GM23338 (cell line): ENCODE results near the gene PTPRC. TPM values are rescaled to one million over a fixed set of nuclear protein-coding genes. Genes with fewer than 3 reads are reported as not detected.

Experiments
- ATAC-seq: fragments of 200-7000 bp; cut with Tn5 transposase; 3 replicates; pipeline ENCODE4 v1.9.1; 2020
- DNase-seq: peaks from one replicate; pipeline ENCODE4 v3.0.0-alpha.2; 2015; ENCODE audit warnings: low spot score
- H2AFZ ChIP-seq: fragments of 200-600 bp; sonication (generic); 2 replicates; pipeline ENCODE4 v1.8.0; 2016; ENCODE audit warnings: antibody characterized with exemption, mild to moderate bottlenecking, moderate library complexity
- H3F3A ChIP-seq: fragments of 200-600 bp; sonication (generic); replicated peaks from 2 replicates; pipeline ENCODE4 v1.8.0; 2017; ENCODE audit warnings: antibody characterized with exemption, mixed run types, low read depth
- H3K27ac ChIP-seq: fragments of 200-600 bp; sonication (generic); 2 replicates; pipeline ENCODE4 v1.6.1; 2016; ENCODE audit warnings: low read depth
- H3K27me3 ChIP-seq: fragments of 200-600 bp; sonication (generic); 2 replicates; pipeline ENCODE4 v1.8.0; 2016; ENCODE audit warnings: mild to moderate bottlenecking, mixed run types, moderate library complexity; ENCODE audit not compliant: insufficient read depth
- H3K36me3 ChIP-seq: fragments of 200-600 bp; sonication (generic); 2 replicates; pipeline ENCODE4 v1.8.0; 2016; ENCODE audit warnings: mild to moderate bottlenecking; ENCODE audit not compliant: insufficient read depth
- H3K4me1 ChIP-seq: fragments of 200-600 bp; sonication (generic); 2 replicates; pipeline ENCODE4 v1.8.0; 2016; ENCODE audit warnings: mild to moderate bottlenecking, moderate library complexity; ENCODE audit not compliant: insufficient read depth
- H3K4me2 ChIP-seq: fragments of 200-600 bp; sonication (generic); 2 replicates; pipeline ENCODE4 v1.7.1; 2017; ENCODE audit warnings: mixed run types
- H3K4me3 ChIP-seq: fragments of 200-600 bp; sonication (generic); 2 replicates; pipeline ENCODE4 v1.6.1; 2016; ENCODE audit warnings: mixed run types
- H3K79me2 ChIP-seq: fragments of 200-600 bp; sonication (generic); replicated peaks from 2 replicates; pipeline ENCODE4 v1.8.0; 2017; ENCODE audit warnings: mild to moderate bottlenecking; ENCODE audit not compliant: insufficient read depth
- H3K9me2 ChIP-seq: fragments of 200-600 bp; sonication (generic); 2 replicates; pipeline ENCODE4 v1.8.0; 2017; ENCODE audit not compliant: insufficient read depth
- H4K20me1 ChIP-seq: fragments of 200-600 bp; sonication (generic); replicated peaks from 2 replicates; pipeline ENCODE4 v1.8.0; 2017; ENCODE audit warnings: mild to moderate bottlenecking; ENCODE audit not compliant: insufficient read depth
- H3K27ac Mint-ChIP-seq: 2 replicates; pipeline ENCODE4 v1.8.0; 2020; ENCODE audit warnings: inconsistent platforms, mild to moderate bottlenecking, moderate library complexity, mixed read lengths
- H3K27me3 Mint-ChIP-seq: 3 replicates; pipeline ENCODE4 v1.8.0; 2022; ENCODE audit warnings: low read depth, mild to moderate bottlenecking, moderate library complexity, mixed read lengths, inconsistent platforms; ENCODE audit not compliant: insufficient read depth, poor library complexity
- H3K36me3 Mint-ChIP-seq: 3 replicates; pipeline ENCODE4 v1.8.0; 2021; ENCODE audit warnings: low read depth, mild to moderate bottlenecking, inconsistent platforms, moderate library complexity, mixed read lengths
- H3K4me1 Mint-ChIP-seq: 3 replicates; pipeline ENCODE4 v1.8.0; 2020; ENCODE audit warnings: mild to moderate bottlenecking, inconsistent platforms, mixed read lengths
- H3K4me3 Mint-ChIP-seq: 3 replicates; pipeline ENCODE4 v1.8.0; 2021; ENCODE audit warnings: moderate library complexity, mild to moderate bottlenecking, inconsistent platforms, mixed read lengths
- H3K9me3 Mint-ChIP-seq: 3 replicates; pipeline ENCODE4 v1.8.0; 2020; ENCODE audit warnings: moderate library complexity, mild to moderate bottlenecking, inconsistent platforms, mixed read lengths
- EZH2 ChIP-seq: fragments of 200-600 bp; sonication (generic); IDR thresholded peaks from one replicate; pipeline ENCODE4 v1.8.0; 2017; ENCODE audit warnings: antibody characterized with exemption, mild to moderate bottlenecking, low read depth; ENCODE audit not compliant: unreplicated experiment
- NANOG ChIP-seq: IDR thresholded peaks from 2 replicates; pipeline ENCODE4 v1.6.1; 2016; ENCODE audit warnings: antibody characterized with exemption, borderline replicate concordance
- STAT1 ChIP-seq: IDR thresholded peaks from one replicate; pipeline ENCODE4 v1.6.1; 2016; ENCODE audit warnings: antibody characterized with exemption; ENCODE audit not compliant: unreplicated experiment
- ZNF114 ChIP-seq: fragments of 250-450 bp; sonication (Bioruptor Pico); IDR thresholded peaks from 2 replicates; pipeline ENCODE4 v1.5.0; 2020; ENCODE audit warnings: mild to moderate bottlenecking, moderate library complexity
- polyA plus RNA-seq: library from polyadenylated mRNA; unstranded; fragments of >200 nt; fragmentation: Nextera tagmentation; extraction: Ambion mirVana; gene quantifications from 2 replicates; pipeline ENCODE4 v1.2.1, GENCODE V29; 2016
- total RNA-seq: library from RNA; depleted of rRNA; stranded (reverse); fragments of >200 nt; shearing (Covaris generic); gene quantifications from 2 replicates; pipeline ENCODE4 v1.2.3, GENCODE V29; 2014
- TF ChIP-seq, protein P1 (sequence below): fragments of 250-450 bp; sonication (Bioruptor Pico); IDR thresholded peaks from 2 replicates; pipeline ENCODE4 v1.5.0; 2020; ENCODE audit warnings: mild to moderate bottlenecking, moderate library complexity
- TF ChIP-seq, protein P2 (sequence below), 2 experiments: fragments of 200-600 bp in 1 of 2; sonication (generic) in 1 of 2; conservative IDR thresholded peaks; 2 replicates each; pipeline versions ENCODE4 v1.5.1 to v1.6.1; 2016 to 2017; ENCODE audit warnings: antibody characterized with exemption in 2 of 2, low read depth in 2 of 2, mild to moderate bottlenecking in 2 of 2, moderate library complexity in 1 of 2
- TF ChIP-seq, protein P3 (sequence below): IDR thresholded peaks from 2 replicates; pipeline ENCODE4 v1.6.1; 2016; ENCODE audit warnings: antibody characterized with exemption

The PTPRC gene
- total and polyA plus RNA-seq, 2 experiments from 2014 or later = 0.10 to 0.52 TPM

DNA sequence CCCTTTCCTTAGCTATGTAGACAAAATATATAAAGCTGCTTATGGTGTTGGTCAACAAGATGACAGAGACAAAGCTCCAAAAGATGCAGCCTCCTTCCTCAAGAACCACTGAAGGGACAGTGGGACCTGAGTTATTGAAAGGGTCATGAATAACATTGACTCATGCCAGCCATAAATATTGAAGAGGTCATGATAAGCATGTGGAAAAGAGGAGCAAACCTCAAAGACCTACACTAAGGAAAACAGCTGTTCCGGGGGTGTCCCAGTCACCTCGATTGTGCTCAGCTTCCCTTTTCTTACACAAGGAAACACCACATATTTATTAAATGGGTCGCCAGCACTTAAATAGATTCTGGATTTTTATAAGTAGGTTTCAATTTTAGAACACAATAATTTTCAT, 112.9 kb downstream of the PTPRC start (continued):
- TF ChIP-seq, protein P1, sequence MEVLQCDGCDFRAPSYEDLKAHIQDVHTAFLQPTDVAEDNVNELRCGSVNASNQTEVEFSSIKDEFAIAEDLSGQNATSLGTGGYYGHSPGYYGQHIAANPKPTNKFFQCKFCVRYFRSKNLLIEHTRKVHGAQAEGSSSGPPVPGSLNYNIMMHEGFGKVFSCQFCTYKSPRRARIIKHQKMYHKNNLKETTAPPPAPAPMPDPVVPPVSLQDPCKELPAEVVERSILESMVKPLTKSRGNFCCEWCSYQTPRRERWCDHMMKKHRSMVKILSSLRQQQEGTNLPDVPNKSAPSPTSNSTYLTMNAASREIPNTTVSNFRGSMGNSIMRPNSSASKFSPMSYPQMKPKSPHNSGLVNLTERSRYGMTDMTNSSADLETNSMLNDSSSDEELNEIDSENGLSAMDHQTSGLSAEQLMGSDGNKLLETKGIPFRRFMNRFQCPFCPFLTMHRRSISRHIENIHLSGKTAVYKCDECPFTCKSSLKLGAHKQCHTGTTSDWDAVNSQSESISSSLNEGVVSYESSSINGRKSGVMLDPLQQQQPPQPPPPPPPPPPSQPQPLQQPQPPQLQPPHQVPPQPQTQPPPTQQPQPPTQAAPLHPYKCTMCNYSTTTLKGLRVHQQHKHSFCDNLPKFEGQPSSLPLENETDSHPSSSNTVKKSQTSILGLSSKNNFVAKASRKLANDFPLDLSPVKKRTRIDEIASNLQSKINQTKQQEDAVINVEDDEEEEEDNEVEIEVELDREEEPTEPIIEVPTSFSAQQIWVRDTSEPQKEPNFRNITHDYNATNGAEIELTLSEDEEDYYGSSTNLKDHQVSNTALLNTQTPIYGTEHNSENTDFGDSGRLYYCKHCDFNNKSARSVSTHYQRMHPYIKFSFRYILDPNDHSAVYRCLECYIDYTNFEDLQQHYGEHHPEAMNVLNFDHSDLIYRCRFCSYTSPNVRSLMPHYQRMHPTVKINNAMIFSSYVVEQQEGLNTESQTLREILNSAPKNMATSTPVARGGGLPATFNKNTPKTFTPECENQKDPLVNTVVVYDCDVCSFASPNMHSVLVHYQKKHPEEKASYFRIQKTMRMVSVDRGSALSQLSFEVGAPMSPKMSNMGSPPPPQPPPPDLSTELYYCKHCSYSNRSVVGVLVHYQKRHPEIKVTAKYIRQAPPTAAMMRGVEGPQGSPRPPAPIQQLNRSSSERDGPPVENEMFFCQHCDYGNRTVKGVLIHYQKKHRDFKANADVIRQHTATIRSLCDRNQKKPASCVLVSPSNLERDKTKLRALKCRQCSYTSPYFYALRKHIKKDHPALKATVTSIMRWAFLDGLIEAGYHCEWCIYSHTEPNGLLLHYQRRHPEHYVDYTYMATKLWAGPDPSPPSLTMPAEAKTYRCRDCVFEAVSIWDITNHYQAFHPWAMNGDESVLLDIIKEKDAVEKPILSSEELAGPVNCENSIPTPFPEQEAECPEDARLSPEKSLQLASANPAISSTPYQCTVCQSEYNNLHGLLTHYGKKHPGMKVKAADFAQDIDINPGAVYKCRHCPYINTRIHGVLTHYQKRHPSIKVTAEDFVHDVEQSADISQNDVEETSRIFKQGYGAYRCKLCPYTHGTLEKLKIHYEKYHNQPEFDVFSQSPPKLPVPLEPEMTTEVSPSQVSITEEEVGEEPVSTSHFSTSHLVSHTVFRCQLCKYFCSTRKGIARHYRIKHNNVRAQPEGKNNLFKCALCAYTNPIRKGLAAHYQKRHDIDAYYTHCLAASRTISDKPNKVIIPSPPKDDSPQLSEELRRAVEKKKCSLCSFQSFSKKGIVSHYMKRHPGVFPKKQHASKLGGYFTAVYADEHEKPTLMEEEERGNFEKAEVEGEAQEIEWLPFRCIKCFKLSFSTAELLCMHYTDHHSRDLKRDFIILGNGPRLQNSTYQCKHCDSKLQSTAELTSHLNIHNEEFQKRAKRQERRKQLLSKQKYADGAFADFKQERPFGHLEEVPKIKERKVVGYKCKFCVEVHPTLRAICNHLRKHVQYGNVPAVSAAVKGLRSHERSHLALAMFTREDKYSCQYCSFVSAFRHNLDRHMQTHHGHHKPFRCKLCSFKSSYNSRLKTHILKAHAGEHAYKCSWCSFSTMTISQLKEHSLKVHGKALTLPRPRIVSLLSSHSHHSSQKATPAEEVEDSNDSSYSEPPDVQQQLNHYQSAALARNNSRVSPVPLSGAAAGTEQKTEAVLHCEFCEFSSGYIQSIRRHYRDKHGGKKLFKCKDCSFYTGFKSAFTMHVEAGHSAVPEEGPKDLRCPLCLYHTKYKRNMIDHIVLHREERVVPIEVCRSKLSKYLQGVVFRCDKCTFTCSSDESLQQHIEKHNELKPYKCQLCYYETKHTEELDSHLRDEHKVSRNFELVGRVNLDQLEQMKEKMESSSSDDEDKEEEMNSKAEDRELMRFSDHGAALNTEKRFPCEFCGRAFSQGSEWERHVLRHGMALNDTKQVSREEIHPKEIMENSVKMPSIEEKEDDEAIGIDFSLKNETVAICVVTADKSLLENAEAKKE = no peak

DNA sequence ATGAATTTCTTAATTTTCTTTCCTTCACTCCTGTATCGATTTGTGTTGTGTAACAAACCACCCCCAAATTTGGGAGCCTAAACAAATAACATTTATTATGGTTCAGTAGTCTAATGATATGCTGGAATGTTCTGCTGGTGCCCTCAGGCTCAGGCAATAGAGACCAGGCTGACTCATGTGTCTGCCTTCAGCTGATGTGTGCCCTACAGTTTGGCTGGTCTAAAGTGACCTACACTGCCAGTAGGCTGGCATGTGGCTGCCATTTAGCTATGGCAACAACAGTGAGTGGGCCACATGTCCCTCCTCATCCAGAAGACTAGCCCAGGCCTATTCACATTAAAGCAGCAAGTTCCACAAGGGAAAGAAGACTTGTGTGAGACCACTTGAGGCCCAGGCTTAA, 115.8 kb downstream of the PTPRC start:
- H3K9me2 ChIP-seq = no peaks in the 10 kb centered on the region
- Mint-ChIP-seq H3K9me3 (no peaks in the 10 kb centered on the region), H3K4me3 (no peak overlapping the region), H3K27me3 (no peaks in the 10 kb centered on the region), H3K4me1 (peaks cover 5% of the 10 kb centered on the region; the same call in 2 of the 3 replicates), H3K36me3 (no peaks in the 10 kb centered on the region), H3K27ac (no peak overlapping the region; the same call in 1 of the 2 replicates)
- H3K4me1 ChIP-seq = no peaks in the 10 kb centered on the region
- ATAC-seq (no peak), DNase-seq (no peak)
- H2AFZ ChIP-seq = no peak overlapping the region
- H3K79me2 ChIP-seq = no peaks in the 10 kb centered on the region
- H4K20me1 ChIP-seq = no peaks in the 10 kb centered on the region
- no peaks in the 10 kb centered on the region for H3K27me3 ChIP-seq
- no peak overlapping the region for H3K4me2 ChIP-seq
- H3K27ac ChIP-seq = no peak overlapping the region
- H3F3A ChIP-seq = no peaks in the 10 kb centered on the region
- no peak overlapping the region for H3K4me3 ChIP-seq
- no peaks in the 10 kb centered on the region for H3K36me3 ChIP-seq
- TF ChIP-seq, protein P2, sequence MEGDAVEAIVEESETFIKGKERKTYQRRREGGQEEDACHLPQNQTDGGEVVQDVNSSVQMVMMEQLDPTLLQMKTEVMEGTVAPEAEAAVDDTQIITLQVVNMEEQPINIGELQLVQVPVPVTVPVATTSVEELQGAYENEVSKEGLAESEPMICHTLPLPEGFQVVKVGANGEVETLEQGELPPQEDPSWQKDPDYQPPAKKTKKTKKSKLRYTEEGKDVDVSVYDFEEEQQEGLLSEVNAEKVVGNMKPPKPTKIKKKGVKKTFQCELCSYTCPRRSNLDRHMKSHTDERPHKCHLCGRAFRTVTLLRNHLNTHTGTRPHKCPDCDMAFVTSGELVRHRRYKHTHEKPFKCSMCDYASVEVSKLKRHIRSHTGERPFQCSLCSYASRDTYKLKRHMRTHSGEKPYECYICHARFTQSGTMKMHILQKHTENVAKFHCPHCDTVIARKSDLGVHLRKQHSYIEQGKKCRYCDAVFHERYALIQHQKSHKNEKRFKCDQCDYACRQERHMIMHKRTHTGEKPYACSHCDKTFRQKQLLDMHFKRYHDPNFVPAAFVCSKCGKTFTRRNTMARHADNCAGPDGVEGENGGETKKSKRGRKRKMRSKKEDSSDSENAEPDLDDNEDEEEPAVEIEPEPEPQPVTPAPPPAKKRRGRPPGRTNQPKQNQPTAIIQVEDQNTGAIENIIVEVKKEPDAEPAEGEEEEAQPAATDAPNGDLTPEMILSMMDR (conservative IDR thresholded peaks at IDR 0.05; ENCODE audit: low read depth in 2 of 2) = no peak
- TF ChIP-seq, protein P1 = no peak
- TF ChIP-seq, protein P3, sequence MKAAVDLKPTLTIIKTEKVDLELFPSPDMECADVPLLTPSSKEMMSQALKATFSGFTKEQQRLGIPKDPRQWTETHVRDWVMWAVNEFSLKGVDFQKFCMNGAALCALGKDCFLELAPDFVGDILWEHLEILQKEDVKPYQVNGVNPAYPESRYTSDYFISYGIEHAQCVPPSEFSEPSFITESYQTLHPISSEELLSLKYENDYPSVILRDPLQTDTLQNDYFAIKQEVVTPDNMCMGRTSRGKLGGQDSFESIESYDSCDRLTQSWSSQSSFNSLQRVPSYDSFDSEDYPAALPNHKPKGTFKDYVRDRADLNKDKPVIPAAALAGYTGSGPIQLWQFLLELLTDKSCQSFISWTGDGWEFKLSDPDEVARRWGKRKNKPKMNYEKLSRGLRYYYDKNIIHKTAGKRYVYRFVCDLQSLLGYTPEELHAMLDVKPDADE = no peak
- TF ChIP-seq NANOG (no peak), ZNF114 (CRISPR knock-in tag) (no peak), STAT1 (no peak), EZH2 (no peak)
